HG03457 (cell line): ENCODE results near the gene COX6B2.

Experiments used
- ATAC-seq: cut with Tn5 transposase; IDR thresholded peaks from one replicate; pipeline ENCODE4 v1.9.1; 2021; ENCODE audit warnings: moderate number of reproducible peaks; ENCODE audit not compliant: unreplicated experiment

Gene COX6B2

DNA sequence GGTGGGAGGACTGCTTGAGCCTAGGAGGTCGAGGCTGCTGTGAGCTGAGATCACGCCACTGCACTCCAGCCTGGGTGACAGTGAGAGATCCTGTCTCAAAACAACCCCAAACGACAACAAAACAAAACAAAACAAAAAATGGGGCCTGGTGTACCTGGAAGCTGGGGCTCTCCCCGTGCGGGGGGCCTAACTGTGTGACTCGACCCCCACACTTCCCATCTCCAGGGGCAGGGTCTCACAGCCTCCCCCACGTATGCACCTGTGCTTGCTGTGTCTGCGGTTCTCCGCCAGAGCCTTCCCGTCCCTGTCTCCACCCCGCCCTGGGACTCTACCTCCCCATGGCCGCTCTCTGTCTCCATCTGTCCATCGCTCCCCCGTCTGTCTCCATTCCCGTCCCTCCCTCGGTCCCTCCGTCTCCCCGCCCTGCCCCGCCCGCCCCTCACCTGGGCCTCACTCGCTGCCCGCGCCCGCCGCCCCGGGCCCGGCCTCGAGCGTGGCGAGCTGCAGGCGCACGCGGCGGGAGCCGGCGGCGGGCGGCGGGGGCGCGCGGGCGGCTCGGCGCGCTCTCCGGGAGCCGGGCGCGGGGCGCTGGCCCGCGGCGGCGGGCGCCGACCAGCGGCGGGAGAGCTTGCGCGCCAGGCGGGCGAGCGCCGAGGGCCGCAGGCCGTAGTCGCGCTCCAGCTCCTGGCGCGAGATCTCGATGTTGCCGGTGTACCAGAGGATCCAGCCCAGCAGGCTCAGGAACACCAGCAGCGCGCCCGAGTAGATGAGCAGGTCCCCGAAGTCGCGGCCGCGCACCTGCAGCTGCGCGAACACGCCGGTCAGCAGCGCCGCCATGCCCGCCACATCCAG is 29.0 kb upstream of the COX6B2 start:
- no peak for ATAC-seq

DNA sequence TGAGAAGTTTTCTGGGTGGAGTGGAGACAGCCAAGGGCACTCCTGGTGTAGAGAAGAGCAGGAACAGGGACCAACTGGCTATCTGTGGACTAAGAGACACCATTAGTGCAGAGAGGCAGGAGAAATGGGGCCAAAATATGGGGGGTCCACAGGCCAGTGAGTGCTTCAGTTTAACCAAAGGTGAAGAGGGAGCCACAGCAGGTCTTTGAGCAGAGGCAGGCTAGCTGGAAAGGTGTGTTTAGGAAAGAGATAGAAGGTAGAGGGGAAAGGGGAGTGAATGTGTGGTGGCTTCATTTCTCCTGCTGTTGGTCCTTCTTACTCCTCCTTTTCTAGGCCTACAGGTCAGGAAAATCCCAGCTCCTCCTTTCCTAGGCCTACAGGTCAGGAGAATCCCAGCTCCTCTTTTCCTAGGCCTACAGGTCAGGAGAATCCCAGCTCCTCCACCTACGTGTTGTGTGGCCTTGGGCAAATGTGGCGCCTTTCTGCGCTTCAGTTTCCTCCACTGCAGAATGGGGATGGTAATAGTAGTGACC is 28.1 kb upstream of the COX6B2 start:
- no peak for ATAC-seq

- no peak for ATAC-seq
Measured at GRCh38 chr19:55382013-55382412, 27.5 kb upstream of the COX6B2 start.

DNA sequence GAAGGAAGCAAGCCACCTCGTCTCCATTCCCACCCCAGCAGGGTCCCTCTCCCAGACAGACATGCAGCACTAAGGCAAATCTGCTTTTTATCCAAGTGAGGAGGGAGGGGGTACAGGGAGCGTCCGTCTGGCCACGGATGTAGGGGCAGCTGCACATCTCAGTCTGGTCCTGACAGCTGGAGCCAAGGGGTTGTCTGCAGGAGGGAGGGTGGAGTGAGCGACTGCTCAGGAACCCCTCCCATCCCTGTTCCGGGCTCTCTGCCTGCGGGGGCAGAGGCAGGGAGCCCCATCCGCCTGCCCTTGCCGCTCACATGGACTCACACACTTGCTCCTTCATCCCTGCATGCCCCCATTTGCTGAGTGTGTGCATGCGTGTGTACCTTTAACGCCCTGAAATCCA is 24.7 kb upstream of the COX6B2 start:
- no peak for ATAC-seq

- no peak for ATAC-seq
Measured at GRCh38 chr19:55377356-55378131, 23.0 kb upstream of the COX6B2 start.

DNA sequence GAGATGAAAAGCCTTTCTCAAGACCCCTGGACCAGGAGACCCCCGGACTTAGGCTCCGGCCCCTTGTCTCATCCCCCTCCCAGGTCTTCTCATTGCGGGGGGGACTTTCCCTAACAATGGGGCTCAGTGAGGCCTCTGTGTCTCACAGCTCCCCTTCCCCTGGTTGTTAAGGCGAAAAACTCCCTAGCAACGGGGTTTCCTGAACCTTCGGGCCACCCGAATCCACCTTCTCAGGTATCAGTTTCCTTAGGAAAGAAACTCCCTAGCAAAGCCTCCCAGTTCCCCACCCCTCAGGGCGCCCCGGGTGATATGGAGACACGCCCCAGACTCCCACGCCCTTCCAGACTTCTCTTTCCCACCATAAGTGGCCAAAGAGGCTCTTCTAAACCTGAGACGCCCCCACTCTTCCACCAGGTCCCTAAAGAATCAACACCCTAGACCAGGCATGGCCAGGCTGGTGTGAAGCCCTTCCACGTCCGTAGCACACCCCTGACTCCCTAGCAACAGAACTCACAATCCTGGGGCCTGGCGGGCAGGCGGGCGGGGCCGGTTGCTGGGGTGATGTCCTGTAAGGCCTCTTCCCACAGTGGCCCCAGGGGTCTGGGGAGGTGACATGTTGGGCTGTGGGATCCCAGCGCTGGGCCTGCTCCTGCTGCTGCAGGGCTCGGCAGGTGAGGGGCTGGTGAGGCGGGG is 21.9 kb upstream of the COX6B2 start, which contains the start of gene TMEM190:
Gene TMEM190, plus strand, starts transcription at position 586 of the 693 bp plus-strand sequence. Its CDS starts 28 bp downstream, at position 614.
- ATAC-seq = no peak

DNA sequence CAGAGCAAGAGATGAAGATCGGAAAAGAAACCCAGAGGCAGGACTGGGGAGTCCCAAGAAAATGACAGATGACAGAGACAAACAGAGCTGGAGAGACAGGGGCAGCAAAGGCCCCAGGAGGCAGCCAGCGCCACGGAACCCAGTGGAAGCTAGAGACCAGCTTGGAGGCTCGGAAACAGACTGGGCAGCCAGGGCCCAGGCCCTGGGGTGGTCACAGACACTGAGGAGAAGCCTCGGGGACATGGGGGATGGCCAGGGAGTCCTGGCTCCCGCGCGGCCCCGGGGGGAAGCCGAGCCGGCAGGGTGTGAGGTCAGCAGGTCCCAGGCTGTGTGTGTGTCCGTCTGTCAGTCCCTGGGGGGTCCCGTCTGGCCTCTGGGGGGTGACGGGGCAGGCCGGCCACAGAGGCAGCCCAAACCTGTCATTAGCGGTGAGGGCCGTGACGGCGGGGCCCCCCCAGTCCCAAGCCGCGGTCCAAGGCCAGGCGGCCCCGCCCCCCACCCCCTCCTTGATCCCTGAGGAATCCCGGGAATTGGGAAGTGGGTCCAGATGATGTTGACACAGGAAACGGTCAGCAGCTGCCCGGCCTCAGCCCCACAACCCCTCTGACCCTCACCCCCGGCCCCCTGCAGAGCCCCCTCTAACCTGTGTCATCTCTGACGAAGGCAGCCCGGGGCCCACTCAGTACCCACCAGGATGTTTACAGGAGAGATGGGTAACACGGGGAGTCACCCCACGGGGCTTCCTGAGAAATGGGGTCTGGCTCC is 19.7 kb upstream of the COX6B2 start:
- no peak for ATAC-seq

DNA sequence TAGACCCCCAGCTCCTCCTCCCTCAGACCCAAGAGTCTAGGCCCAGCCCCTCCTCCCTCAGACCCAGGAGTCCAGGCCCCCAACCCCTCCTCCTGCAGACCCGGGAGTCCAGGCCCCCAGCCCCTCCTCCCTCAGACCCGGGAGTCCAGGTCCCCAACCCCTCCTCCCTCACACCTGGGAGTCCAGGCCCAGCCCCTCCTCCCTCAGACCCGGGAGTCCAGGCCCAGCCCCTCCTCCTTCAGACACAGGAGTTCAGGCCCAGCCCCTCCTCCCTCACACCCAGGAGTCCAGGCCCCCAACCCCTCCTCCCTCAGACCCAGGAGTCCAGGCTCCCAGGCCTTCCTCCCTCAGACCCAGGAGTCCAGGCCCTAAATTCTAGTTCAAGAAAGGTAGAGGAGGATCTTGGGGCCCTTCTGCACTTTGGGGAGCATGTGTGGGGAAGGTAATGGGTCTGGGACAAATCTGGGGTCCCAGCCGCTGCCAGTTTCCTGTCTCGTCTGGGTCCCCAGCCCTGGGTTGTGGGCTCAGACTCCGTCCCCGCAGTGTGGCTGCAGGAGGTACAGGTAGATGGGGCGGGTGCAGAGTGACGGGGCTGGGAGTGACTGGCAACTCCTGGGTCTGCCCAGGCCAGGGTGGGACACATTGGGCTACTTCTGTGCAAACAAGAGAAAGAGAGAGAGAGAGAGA is 18.9 kb upstream of the COX6B2 start:
- no peak for ATAC-seq

DNA sequence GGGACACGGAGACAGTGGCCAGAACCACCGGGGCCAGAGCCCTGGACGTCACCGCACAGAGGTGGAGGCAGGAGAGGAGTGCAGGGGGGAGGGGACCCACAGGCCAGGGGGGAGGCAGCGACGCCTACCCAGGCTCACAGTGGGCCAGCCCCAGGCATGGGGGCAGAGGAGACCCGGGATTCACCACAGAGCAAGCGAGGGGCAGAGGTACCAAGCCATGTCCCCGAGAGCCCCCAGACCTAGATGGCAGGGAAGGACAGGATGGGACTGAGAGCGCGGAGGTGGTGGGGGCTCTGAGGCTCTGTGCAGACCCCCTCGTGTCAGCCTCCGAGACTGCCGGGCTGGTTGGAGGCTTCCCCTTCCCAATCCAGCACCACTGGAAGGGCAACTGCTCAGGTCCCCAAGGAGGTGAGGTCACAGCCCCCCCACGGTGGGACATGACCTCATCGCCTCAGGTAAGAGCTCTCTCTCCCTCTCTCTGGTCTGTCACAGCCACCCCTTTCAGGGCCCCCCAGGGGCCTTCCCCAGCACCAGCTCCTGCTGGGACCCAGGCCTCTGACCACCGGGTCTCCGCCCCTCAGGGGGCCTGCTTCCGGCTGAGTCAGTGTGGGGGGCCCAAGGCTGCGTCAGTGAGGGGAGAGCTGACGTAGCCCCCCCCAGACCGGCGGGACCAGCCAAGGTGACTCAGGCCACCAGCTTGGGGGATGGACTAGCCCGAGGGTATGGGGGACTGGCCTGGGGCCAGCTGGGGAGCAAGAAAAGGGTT is 18.0 kb upstream of the COX6B2 start:
- no peak for ATAC-seq

GRCh38 chr19:55370305-55370988 is 15.9 kb upstream of the COX6B2 start, which contains the start of gene IL11:
TSS of gene IL11 (minus strand) at chr19:55370463. CDS start at chr19:55370310, 153 bp downstream.
- no peak for ATAC-seq

- ATAC-seq = no peak
Measured at GRCh38 chr19:55369653-55370304, 15.3 kb upstream of the COX6B2 start.

DNA sequence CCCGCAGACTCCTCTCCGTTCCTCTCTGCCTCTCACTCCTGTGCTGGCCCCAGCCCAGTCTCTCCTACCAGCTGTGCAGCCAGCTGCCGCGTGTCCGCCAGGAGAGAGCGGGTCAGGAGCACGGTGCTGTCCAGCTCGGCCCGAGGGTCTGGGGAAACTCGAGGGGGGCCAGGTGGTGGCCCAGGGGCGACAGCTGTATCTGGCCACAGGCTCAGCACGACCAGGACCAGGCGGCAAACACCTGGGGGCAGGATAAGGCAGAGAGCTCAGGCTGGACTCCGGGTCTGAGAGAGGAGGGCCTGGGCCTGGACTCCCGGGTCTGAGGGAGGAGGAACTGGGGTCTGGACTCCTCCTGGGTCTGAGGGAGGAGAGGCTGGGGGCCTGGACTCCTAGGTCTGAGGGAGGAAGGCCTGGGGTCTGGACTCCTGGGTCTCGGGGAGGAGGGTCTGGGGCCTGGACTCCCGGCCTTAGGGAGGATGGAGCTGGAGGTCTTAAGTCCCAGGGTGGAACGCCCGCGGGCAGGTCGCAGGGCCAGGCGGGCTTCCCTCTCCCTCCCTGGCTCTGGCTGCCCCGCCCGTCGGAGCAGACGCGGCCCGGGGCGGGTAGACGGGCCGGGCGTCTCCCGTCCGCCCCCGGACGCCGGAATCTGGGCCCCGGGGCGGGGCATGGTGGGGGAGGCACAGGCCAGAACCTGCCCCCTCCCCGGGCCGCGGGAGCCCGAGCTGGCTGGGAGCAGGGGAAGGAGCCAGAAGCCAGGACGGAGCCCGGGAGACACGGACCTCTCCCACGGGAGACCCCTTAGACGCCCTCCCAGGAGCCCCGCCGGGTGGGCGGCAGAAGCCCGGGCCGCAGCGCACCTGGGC is 14.4 kb upstream of the COX6B2 start:
- ATAC-seq = no peak

DNA sequence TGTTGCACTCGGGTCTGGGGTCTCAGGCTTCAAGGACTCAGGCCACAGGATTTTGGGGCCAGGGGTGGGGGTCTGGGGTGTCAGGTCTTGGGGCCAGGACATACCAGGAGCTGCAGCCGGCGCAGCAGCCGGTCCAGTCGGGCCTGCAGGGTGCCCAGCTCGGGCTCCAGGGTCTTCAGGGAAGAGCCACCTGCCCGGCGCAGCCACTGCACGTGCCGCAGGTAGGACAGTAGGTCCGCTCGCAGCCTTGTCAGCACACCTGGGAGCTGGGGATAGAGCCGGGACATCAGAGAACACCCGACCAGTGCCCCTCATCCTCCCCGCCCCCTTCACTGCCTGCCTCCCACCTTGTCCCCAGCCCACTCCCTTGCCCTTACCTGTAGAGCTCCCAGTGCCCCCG is 13.6 kb upstream of the COX6B2 start:
- no peak for ATAC-seq

DNA sequence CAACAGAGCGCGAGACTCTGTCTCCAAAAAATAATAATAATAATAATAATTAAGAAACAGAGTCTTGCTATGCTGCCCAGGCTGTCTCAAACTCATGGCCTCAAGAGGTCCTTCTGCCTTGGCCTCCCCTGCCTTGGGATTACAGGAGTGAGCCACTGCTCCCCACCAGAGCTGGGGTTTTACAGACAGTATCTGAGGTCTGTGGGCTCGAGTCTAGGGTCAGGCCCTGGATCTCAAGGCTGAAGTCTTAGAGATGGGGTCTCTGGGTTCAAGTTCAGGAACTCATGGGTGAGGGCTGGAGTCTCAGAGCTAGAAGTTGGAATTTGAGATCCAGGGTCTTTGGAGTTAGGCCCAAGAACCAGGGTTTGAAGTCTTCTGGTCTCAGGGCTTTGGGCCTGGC is 12.3 kb upstream of the COX6B2 start:
- no peak for ATAC-seq

DNA sequence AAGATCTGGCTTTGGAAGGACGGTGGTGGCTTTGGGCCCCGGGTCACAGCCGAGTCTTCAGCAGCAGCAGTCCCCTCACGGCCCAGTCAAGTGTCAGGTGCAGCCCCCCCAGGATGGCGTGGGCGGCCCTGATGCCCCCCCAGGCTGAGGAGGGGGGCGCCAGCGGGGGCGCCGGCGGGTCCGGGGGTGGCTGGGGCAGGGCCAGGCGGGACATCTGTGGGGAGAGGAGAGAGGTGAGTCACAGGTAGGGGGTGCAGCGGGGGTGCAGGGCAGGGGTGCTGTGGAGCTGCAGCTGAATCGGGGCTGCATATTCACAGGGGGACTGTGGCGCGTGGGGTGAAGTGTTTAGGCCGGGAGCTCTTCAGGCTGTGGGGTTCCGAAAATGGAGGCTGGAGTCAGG is 11.4 kb upstream of the COX6B2 start:
- no peak for ATAC-seq

DNA sequence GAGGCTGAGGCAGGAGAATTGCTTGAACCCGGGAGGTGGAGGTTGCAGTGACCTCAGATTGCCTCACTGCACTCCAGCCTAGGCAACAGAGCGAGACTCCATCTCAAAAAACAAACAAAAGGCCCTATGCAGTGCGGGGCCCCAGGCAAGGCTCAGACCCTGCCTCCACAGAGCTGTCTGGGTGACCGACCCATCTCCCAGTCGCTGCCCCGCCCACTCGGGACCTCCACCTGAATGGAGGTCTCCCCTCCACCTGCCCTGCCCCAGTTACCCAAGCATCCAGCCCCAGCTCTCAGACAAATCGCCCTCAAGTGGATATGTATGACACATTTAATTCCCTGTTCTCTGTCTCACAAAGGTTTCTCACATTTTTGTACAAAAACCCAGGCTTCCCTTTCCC is 10.7 kb upstream of the COX6B2 start:
- no peak for ATAC-seq
